ENCODE data around the gene IYD.

- TF ChIP-seq, protein P1, sequence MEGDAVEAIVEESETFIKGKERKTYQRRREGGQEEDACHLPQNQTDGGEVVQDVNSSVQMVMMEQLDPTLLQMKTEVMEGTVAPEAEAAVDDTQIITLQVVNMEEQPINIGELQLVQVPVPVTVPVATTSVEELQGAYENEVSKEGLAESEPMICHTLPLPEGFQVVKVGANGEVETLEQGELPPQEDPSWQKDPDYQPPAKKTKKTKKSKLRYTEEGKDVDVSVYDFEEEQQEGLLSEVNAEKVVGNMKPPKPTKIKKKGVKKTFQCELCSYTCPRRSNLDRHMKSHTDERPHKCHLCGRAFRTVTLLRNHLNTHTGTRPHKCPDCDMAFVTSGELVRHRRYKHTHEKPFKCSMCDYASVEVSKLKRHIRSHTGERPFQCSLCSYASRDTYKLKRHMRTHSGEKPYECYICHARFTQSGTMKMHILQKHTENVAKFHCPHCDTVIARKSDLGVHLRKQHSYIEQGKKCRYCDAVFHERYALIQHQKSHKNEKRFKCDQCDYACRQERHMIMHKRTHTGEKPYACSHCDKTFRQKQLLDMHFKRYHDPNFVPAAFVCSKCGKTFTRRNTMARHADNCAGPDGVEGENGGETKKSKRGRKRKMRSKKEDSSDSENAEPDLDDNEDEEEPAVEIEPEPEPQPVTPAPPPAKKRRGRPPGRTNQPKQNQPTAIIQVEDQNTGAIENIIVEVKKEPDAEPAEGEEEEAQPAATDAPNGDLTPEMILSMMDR (IDR thresholded peaks at IDR 0.05) = no peak
- TF ChIP-seq EP300 (IDR thresholded peaks at IDR 0.05) = no peak
Measured at GRCh38 chr6:150435360-150435759, 66.5 kb downstream of the IYD start.

Measured in ovary (tissue), 3 donors.